Right atrium auricular region (tissue), 2 donors: ENCODE measurements around the gene DRD3. TPM values are rescaled to one million over a fixed set of nuclear protein-coding genes. Genes with fewer than 3 reads are reported as not detected.

Experiments used
- DNase-seq: peaks from one replicate; pipeline ENCODE4 v3.0.0-alpha.2; 2019; ENCODE audit warnings: low spot score
- H3K27ac ChIP-seq, 2 donors: fragments of 200-600 bp; sonication (generic); 1 replicate in 1 of 2; 2 replicates in 1 of 2; pipeline ENCODE4 v1.5.1; 2016 to 2019
- H3K27me3 ChIP-seq, 2 donors: fragments of 200-600 bp; sonication (generic); one replicate each; pipeline versions ENCODE4 v1.5.1 to v1.6.0; 2017 to 2019
- H3K36me3 ChIP-seq: fragments of 200-600 bp; sonication (generic); one replicate; pipeline ENCODE4 v1.5.1; 2016
- H3K4me1 ChIP-seq, 2 donors: fragments of 200-600 bp; sonication (generic); one replicate each; pipeline versions ENCODE4 v1.5.1 to v1.6.0; 2017 to 2019
- H3K4me3 ChIP-seq, 2 donors: fragments of 200-600 bp; sonication (generic); 1 replicate in 1 of 2; 2 replicates in 1 of 2; pipeline ENCODE4 v1.5.1; 2017 to 2019; ENCODE audit warnings: mild to moderate bottlenecking in 1 of 2, moderate library complexity in 1 of 2
- H3K9me3 ChIP-seq, 2 donors: fragments of 200-600 bp; sonication (generic); one replicate each; pipeline ENCODE4 v1.5.1; 2019
- CTCF ChIP-seq, 2 donors: fragments of 200-600 bp; sonication (generic); IDR thresholded peaks; one replicate each; pipeline ENCODE4 v1.5.1; 2019; ENCODE audit warnings: antibody characterized with exemption in 2 of 2
- total RNA-seq, 2 donors: library from RNA; depleted of rRNA; stranded (reverse); fragments of >200 nt; gene quantifications; one replicate each; pipeline ENCODE4 v1.1.0, GENCODE V29; 2016

The DRD3 gene
- total RNA-seq, 2 donors from 2014 or later, result not detected

- no peaks in the 10 kb centered on the region for H3K27me3 ChIP-seq
- H3K27ac ChIP-seq, result no peak overlapping the region
- TF ChIP-seq CTCF (IDR thresholded peaks at IDR 0.05), result no peak
- peak; percentile 70 for DNase-seq
- H3K9me3 ChIP-seq, result no peaks in the 10 kb centered on the region
- H3K36me3 ChIP-seq, result no peaks in the 10 kb centered on the region
- H3K4me1 ChIP-seq, result no peaks in the 10 kb centered on the region
- H3K4me3 ChIP-seq, result no peak overlapping the region
Measured at GRCh38 chr3:114093596-114093995, 85.3 kb downstream of the DRD3 start.

GRCh38 chr3:114093016-114093380 is 85.9 kb downstream of the DRD3 start:
- no peaks in the 10 kb centered on the region for H3K4me1 ChIP-seq
- H3K27ac ChIP-seq, result no peak overlapping the region
- TF ChIP-seq CTCF (IDR thresholded peaks at IDR 0.05), result no peak
- H3K27me3 ChIP-seq, result no peaks in the 10 kb centered on the region
- no peak overlapping the region for H3K4me3 ChIP-seq
- no peak for DNase-seq
- H3K9me3 ChIP-seq, result no peaks in the 10 kb centered on the region
- H3K36me3 ChIP-seq, result no peaks in the 10 kb centered on the region

GRCh38 chr3:114092151-114093015 is 86.5 kb downstream of the DRD3 start:
- TF ChIP-seq CTCF (IDR thresholded peaks at IDR 0.05), result no peak
- Histone ChIP-seq H3K27me3 (no peaks in the 10 kb centered on the region), H3K27ac (no peak overlapping the region), H3K4me3 (no peak overlapping the region), H3K9me3 (no peaks in the 10 kb centered on the region), H3K36me3 (peaks cover 3% of the 10 kb centered on the region), H3K4me1 (no peaks in the 10 kb centered on the region)
- no peak for DNase-seq

- no peak for TF ChIP-seq CTCF (IDR thresholded peaks at IDR 0.05)
- Histone ChIP-seq H3K4me1 (no peaks in the 10 kb centered on the region), H3K36me3 (peaks cover 29% of the 10 kb centered on the region), H3K27ac (no peak overlapping the region), H3K27me3 (no peaks in the 10 kb centered on the region), H3K9me3 (no peaks in the 10 kb centered on the region), H3K4me3 (no peak overlapping the region)
- no peak for DNase-seq
Measured at GRCh38 chr3:114089675-114090074, 89.2 kb downstream of the DRD3 start.

GRCh38 chr3:114086356-114086755 is 92.5 kb downstream of the DRD3 start:
- no peaks in the 10 kb centered on the region for H3K27me3 ChIP-seq
- no peaks in the 10 kb centered on the region for H3K4me1 ChIP-seq
- H3K4me3 ChIP-seq, result no peak overlapping the region
- DNase-seq, result no peak
- no peaks in the 10 kb centered on the region for H3K9me3 ChIP-seq
- H3K36me3 ChIP-seq, result peaks cover 29% of the 10 kb centered on the region
- no peak overlapping the region for H3K27ac ChIP-seq
- no peak for TF ChIP-seq CTCF (IDR thresholded peaks at IDR 0.05)

- H3K4me3 ChIP-seq, result no peak overlapping the region
- H3K9me3 ChIP-seq, result no peaks in the 10 kb centered on the region
- TF ChIP-seq CTCF (IDR thresholded peaks at IDR 0.05), result no peak
- DNase-seq, result no peak
- no peaks in the 10 kb centered on the region for H3K27me3 ChIP-seq
- peaks cover 39% of the 10 kb centered on the region for H3K36me3 ChIP-seq
- no peaks in the 10 kb centered on the region for H3K4me1 ChIP-seq
- no peak overlapping the region for H3K27ac ChIP-seq
Measured at GRCh38 chr3:114083112-114083511, 95.7 kb downstream of the DRD3 start.
